GM10266 (cell line): ENCODE measurements around the gene C1orf174.

Source experiments
- DNase-seq: peaks from one replicate; pipeline ENCODE4 v3.0.0; 2012; ENCODE audit errors: extremely low spot score
- CTCF ChIP-seq: IDR thresholded peaks from 2 replicates; pipeline ENCODE4 v1.5.1; 2012; ENCODE audit warnings: mild to moderate bottlenecking, low read depth; ENCODE audit not compliant: control insufficient read depth, insufficient read depth; ENCODE audit errors: missing control alignments

C1orf174 gene

DNA sequence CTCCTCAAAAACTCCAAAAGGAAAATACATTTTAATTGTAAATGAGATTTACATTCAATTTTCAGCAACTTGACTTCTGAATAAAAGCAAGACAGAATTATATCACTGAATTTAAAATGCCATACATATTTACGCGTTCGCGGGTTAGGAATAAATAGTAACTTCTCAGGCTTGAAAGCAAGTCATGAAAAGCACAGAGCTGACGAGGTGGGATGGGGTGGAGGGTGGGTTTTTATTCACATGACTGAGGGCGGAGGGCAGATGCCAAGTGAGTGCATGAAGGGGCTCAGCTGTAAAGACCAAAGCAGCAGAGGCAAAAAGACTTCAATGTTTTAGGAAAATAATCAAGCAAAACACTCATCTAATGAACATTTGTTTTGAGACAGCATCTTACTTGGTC, 48.8 kb downstream of the C1orf174 start:
- no peak for TF ChIP-seq CTCF
- no peak for DNase-seq

DNA sequence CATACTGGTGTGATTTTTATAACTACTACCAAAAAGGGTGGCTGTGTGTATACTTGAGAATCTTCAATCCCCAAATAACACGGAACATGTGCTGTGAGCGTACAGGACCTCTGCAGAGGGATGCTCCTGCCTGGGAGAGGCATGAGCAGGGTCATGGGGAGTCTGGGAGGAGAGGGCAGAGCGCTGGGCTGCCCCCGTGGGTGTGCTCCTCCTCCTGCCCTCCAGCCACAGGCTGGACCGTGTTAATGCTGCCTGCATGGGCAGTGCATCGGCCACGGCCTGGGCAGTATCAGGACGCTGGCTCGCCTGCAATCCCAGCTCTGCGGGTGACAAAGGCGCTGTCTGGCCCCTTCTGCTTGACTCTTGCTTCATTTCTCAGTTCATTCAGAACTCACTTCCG, 49.2 kb downstream of the C1orf174 start:
- no peak for DNase-seq
- no peak for TF ChIP-seq CTCF

- TF ChIP-seq CTCF: no peak
Observed at GRCh38 chr1:3847081-3847480, 53.0 kb downstream of the C1orf174 start.

DNA sequence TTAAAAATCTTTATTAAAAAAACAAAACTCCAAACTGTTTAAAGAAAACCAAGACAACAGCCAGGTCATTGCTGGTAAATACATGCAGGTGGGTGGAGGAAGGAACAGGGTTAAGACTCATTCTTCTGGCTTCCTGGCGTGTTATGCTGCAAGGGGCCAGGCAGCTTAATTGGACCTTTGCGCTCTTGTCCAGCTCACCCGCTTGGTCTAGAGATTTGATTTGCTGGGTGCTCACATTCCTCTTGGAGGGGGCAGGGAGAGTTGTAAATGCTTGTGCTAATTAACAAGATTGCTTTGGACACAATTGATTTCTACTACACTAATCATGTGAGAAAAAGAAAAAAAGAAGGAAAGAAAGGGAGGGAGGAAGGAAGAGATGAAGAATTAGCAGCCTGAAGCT, 53.5 kb downstream of the C1orf174 start:
- no peak for TF ChIP-seq CTCF
- DNase-seq: no peak

More at GRCh38 chr1:3847081-3847480, 53.0 kb downstream of the C1orf174 start:
- DNase-seq: no peak

DNA sequence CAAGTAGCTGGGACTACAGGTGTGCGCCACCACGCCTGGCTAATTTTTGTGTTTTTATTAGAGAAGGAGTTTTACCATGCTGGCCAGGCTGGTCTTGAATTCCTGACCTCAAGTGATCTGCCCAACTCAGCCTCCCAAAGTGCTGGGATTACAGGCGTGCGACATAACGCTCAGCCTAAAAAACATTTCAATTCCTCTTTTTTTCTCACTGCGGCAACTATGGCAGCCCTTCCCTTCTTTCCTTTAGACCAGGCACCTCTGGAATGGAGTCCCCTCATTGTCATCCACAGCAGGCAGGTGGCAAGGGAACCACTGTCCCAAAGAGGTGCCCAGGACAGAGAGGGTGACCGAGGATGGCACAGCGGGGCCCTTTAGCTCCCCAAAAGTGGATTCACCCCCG, 57.2 kb downstream of the C1orf174 start:
- TF ChIP-seq CTCF: no peak

GRCh38 chr1:3841491-3841890, 58.6 kb downstream of the C1orf174 start:
- no peak for TF ChIP-seq CTCF
- DNase-seq: no peak

More for the DNA sequence above, 57.2 kb downstream of the C1orf174 start:
- no peak for DNase-seq
